Cardiac muscle cell (in vitro differentiated cells and primary cell): ENCODE results near the gene CEP55. TPM values are rescaled to one million over a fixed set of nuclear protein-coding genes. Genes with fewer than 3 reads are reported as not detected.

ENCODE experiments used
- DNase-seq, 2 donors: peaks; one replicate each; pipeline versions ENCODE4 v3.0.0 to v3.0.0-alpha.2; 2010 to 2017; ENCODE audit warnings: low read depth in 1 of 2, low spot score in 1 of 2
- H3K27ac ChIP-seq: fragments of 200-600 bp; sonication (generic); 2 replicates; pipeline ENCODE4 v1.5.1; 2016
- H3K27me3 ChIP-seq: fragments of 200-600 bp; sonication (generic); 2 replicates; pipeline ENCODE4 v1.6.0; 2016; ENCODE audit warnings: control low read depth
- H3K36me3 ChIP-seq: fragments of 200-600 bp; sonication (generic); 2 replicates; pipeline ENCODE4 v1.5.1; 2016; ENCODE audit warnings: control low read depth
- H3K4me1 ChIP-seq: fragments of 200-600 bp; sonication (generic); 2 replicates; pipeline ENCODE4 v1.8.1; 2017; ENCODE audit warnings: low read depth, mild to moderate bottlenecking, mixed run types
- H3K4me3 ChIP-seq: fragments of 200-600 bp; sonication (generic); 2 replicates; pipeline ENCODE4 v1.5.1; 2016; ENCODE audit warnings: mild to moderate bottlenecking
- H3K9me3 ChIP-seq: fragments of 200-600 bp; sonication (generic); 2 replicates; pipeline ENCODE4 v1.5.1; 2017; ENCODE audit warnings: low read depth, mild to moderate bottlenecking, control low read depth
- polyA plus RNA-seq: library from polyadenylated mRNA; unstranded; fragments of >200 nt; fragmentation: Nextera tagmentation; extraction: Ambion mirVana; gene quantifications from 2 replicates; pipeline ENCODE4 v1.2.1, GENCODE V29; 2016
- total RNA-seq: library from RNA; depleted of rRNA; stranded (reverse); fragments of >200 nt; gene quantifications from 2 replicates; pipeline ENCODE4 v1.2.3, GENCODE V29; 2016
- TF ChIP-seq, protein P1 (sequence below): IDR thresholded peaks from 2 replicates; pipeline ENCODE4 v1.5.1; 2012; ENCODE audit warnings: low read depth, mild to moderate bottlenecking, low read length

CEP55 gene
- total and polyA plus RNA-seq, 2 experiments from 2014 or later = 3.1 to 23.8 TPM

DNA sequence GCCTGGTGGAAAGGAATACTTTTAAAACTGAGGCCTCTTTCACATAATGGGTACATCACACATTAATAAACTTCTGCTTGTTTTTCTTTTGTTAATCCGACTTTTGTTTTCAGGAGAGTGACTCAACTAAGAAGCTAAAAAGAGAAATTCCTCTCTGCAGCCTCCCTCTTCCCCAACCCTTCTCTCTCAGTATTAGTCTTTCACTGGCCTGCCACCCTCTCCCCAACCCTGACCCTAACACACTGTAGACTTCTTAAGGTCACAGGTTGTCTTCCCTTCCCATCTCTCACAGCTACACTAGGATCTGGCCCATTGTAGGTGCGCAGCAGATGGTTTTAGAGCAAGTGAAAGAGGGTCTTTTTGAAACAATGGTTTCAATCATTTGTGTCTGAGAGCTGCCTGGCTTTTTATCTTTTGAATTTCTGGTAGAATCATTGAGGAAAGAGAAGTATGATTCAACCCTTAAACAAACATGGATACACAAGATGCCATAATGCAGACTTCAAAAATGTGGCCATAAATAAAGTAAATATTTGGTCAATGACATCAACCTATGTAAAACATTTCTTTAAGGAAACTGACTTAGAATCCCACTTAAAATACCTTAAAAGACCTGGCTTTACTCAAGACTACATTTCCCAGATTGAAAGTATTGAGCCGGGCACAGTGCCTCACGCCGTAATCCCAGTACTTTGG, 52.1 kb downstream of the CEP55 start:
- Histone ChIP-seq H3K27me3 (peaks cover 3% of the 10 kb centered on the region), H3K36me3 (no peaks in the 10 kb centered on the region), H3K4me1 (no peaks in the 10 kb centered on the region), H3K9me3 (no peaks in the 10 kb centered on the region), H3K4me3 (no peak overlapping the region), H3K27ac (no peak overlapping the region)
- TF ChIP-seq, protein P1, sequence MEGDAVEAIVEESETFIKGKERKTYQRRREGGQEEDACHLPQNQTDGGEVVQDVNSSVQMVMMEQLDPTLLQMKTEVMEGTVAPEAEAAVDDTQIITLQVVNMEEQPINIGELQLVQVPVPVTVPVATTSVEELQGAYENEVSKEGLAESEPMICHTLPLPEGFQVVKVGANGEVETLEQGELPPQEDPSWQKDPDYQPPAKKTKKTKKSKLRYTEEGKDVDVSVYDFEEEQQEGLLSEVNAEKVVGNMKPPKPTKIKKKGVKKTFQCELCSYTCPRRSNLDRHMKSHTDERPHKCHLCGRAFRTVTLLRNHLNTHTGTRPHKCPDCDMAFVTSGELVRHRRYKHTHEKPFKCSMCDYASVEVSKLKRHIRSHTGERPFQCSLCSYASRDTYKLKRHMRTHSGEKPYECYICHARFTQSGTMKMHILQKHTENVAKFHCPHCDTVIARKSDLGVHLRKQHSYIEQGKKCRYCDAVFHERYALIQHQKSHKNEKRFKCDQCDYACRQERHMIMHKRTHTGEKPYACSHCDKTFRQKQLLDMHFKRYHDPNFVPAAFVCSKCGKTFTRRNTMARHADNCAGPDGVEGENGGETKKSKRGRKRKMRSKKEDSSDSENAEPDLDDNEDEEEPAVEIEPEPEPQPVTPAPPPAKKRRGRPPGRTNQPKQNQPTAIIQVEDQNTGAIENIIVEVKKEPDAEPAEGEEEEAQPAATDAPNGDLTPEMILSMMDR = no peak
- no peak for DNase-seq

DNA sequence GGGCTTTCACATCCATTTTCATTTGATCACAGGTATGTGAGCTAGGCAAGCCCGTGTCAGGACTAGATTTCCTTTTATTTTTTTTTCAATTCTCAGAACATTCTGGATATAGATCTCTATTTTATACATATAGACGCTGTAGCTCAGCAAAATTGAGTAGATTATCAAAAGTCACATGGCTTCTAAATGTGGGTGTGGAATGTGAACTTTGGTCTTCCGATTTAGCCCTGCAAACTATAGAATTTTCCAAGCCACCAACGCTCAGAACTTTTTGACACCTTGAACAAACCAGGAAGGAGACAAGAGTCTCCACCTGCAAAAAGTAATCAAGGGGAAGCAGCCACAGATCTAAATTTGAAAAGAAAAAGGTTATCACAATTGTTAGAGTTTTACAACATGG, 54.2 kb downstream of the CEP55 start:
- H3K27ac ChIP-seq = no peak overlapping the region
- H3K9me3 ChIP-seq = no peaks in the 10 kb centered on the region
- DNase-seq = no peak
- H3K4me3 ChIP-seq = no peak overlapping the region
- TF ChIP-seq, protein P1 = no peak
- H3K36me3 ChIP-seq = no peaks in the 10 kb centered on the region
- peaks cover 3% of the 10 kb centered on the region for H3K27me3 ChIP-seq
- no peaks in the 10 kb centered on the region for H3K4me1 ChIP-seq

DNA sequence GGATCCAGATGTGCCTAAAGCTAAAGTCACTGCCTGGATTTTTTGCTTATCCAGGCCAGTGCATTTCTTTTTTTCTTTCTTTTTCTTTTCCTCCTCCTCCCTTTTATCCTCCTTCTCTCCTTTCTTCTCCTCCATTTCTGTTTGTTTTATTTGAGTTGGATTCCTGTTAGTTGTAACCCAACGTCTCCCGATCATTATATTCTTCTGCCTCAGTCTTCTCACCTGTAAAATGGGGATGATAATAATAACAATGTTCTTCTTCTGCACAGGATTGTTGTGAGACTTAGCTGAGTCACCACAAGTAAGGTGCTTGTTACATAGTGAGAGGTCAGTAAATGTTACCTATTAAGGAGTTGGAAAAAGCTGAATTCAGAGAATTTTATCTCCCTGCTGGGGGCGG, 56.4 kb downstream of the CEP55 start:
- Histone ChIP-seq H3K36me3 (no peaks in the 10 kb centered on the region), H3K4me1 (no peaks in the 10 kb centered on the region), H3K4me3 (no peak overlapping the region), H3K27me3 (no peaks in the 10 kb centered on the region), H3K9me3 (no peaks in the 10 kb centered on the region), H3K27ac (no peak overlapping the region)
- DNase-seq = no peak
- TF ChIP-seq, protein P1 = no peak

- no peaks in the 10 kb centered on the region for H3K9me3 ChIP-seq
- no peaks in the 10 kb centered on the region for H3K27me3 ChIP-seq
- TF ChIP-seq, protein P1 = no peak
- H3K4me3 ChIP-seq = no peak overlapping the region
- H3K27ac ChIP-seq = no peak overlapping the region
- no peak for DNase-seq
- H3K36me3 ChIP-seq = no peaks in the 10 kb centered on the region
- no peaks in the 10 kb centered on the region for H3K4me1 ChIP-seq
Measured at GRCh38 chr10:93553482-93554315, 57.3 kb downstream of the CEP55 start.

GRCh38 chr10:93554316-93554663, 57.9 kb downstream of the CEP55 start:
- no peaks in the 10 kb centered on the region for H3K27me3 ChIP-seq
- no peaks in the 10 kb centered on the region for H3K9me3 ChIP-seq
- H3K4me3 ChIP-seq = no peak overlapping the region
- TF ChIP-seq, protein P1 = no peak
- H3K27ac ChIP-seq = no peak overlapping the region
- no peaks in the 10 kb centered on the region for H3K36me3 ChIP-seq
- H3K4me1 ChIP-seq = no peaks in the 10 kb centered on the region
- no peak for DNase-seq
